DMS79 (cell line): ENCODE results near the gene TPX2.

ENCODE experiments used
- DNase-seq: peaks from one replicate; lab custom pipeline; 2025; lab: John Stamatoyannopoulos, UW

Gene TPX2

GRCh38 chr20:31738729-31739549 lies at the start of gene TPX2:
Gene TPX2 (plus strand): TSS chr20:31739290. CDS start chr20:31757477, 18,187 bp downstream.
- DNase-seq: peak; percentile 99

GRCh38 chr20:31690124-31690666 lies 48.9 kb upstream of the TPX2 start:
- DNase-seq: no peak

- DNase-seq: no peak
These were observed 47.3 kb upstream of the TPX2 start for GRCh38 chr20:31691646-31692275.

- no peak for DNase-seq
These were observed 45.7 kb upstream of the TPX2 start for GRCh38 chr20:31693402-31693801.

GRCh38 chr20:31693987-31694661 lies 45.0 kb upstream of the TPX2 start:
- peak; percentile 24 for DNase-seq

- DNase-seq: no peak
These were observed 44.1 kb upstream of the TPX2 start for GRCh38 chr20:31694842-31695593.

- DNase-seq: no peak
These were observed 43.0 kb upstream of the TPX2 start for GRCh38 chr20:31695849-31696804.

- DNase-seq: no peak
These were observed 40.8 kb upstream of the TPX2 start for GRCh38 chr20:31698243-31698802.

GRCh38 chr20:31698803-31699718 lies 40.0 kb upstream of the TPX2 start:
- DNase-seq: peak; percentile 98

- no peak for DNase-seq
These were observed 39.0 kb upstream of the TPX2 start for GRCh38 chr20:31699801-31700728.

GRCh38 chr20:31700747-31701146 lies 38.3 kb upstream of the TPX2 start:
- no peak for DNase-seq

- no peak for DNase-seq
These were observed 37.5 kb upstream of the TPX2 start for GRCh38 chr20:31701591-31701990.

- DNase-seq: no peak
These were observed 34.6 kb upstream of the TPX2 start for GRCh38 chr20:31704225-31705119.

GRCh38 chr20:31705191-31705590 lies 33.9 kb upstream of the TPX2 start:
- DNase-seq: no peak

- DNase-seq: peak; percentile 93
These were observed 33.2 kb upstream of the TPX2 start for GRCh38 chr20:31705598-31706597.
